SU-DHL-6 (cell line): ENCODE measurements around the gene ANKRD34C.

Source experiments
- EZH2phosphoT487 ChIP-seq: fragments of 200-600 bp; sonication (generic), shearing (Covaris generic); conservative IDR thresholded peaks from 2 replicates; pipeline ENCODE4 v1.6.1; 2018; ENCODE audit warnings: mild to moderate bottlenecking, antibody characterized with exemption, low read length, moderate library complexity, mixed read lengths
- TF ChIP-seq, protein P1 (sequence below): fragments of 200-600 bp; sonication (generic); IDR thresholded peaks from one replicate; pipeline ENCODE4 v1.5.1; 2017; ENCODE audit warnings: antibody characterized with exemption, mild to moderate bottlenecking, low read length, moderate library complexity; ENCODE audit not compliant: insufficient read depth, poor library complexity, severe bottlenecking

DNA sequence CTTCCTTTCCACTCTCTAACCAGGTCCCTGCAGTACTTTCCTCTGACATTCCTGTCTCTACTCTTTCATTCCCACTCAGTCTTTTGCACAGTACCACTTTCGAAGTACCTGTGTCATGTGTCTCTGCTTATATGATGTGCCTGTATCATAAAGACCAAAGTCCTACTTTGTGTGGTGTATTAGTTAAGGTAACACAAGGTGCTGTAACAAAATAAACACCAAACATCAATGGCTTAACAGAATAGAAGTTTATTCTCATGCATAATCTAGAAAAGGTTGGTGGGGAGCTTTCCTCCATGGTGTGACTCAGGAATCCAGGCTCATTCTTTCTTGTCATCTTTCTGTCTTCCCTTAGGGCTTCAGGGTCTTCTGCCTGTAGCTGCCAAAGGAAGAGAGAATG lies 31.7 kb downstream of the ANKRD34C start:
- TF ChIP-seq, protein P1, sequence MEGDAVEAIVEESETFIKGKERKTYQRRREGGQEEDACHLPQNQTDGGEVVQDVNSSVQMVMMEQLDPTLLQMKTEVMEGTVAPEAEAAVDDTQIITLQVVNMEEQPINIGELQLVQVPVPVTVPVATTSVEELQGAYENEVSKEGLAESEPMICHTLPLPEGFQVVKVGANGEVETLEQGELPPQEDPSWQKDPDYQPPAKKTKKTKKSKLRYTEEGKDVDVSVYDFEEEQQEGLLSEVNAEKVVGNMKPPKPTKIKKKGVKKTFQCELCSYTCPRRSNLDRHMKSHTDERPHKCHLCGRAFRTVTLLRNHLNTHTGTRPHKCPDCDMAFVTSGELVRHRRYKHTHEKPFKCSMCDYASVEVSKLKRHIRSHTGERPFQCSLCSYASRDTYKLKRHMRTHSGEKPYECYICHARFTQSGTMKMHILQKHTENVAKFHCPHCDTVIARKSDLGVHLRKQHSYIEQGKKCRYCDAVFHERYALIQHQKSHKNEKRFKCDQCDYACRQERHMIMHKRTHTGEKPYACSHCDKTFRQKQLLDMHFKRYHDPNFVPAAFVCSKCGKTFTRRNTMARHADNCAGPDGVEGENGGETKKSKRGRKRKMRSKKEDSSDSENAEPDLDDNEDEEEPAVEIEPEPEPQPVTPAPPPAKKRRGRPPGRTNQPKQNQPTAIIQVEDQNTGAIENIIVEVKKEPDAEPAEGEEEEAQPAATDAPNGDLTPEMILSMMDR: no peak
- TF ChIP-seq EZH2phosphoT487: no peak
